Measurements from ENCODE around the gene DNASE1L2.

DNASE1L2 gene

DNA sequence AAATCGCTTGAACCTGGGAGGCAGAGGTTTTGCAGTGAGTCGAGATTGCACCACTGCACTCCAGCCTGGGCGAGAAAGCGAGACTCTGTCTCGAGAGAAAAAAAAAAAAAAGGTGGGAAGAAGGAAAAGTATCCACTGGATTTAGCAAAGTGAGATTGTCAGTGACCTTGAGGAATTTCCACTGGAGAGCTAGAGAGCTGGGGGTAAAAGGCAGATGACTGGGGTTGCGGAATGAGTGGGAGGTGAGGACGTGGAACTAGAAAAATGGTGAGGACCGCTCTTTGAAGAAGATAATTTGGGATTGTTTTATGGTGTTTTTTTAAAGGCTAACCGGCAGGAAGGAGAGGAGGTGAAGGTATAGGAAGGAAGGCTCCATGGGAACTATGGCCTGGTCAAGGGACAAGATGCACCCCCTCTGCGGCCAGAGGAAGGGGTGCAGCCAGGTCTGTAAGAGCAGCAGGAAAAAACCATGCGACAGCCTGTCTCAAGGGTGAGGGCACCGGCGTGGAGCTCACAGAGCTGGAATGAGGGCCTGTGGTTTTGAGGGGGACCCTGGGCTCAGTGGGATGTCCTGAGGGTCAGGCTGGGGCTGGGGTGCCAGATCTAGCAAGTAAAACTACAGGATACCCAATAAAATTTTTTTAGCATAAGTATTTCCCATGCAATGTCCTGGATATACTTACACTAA, 31.7 kb upstream of the DNASE1L2 start:
- DNase-seq (ENCODE audit: low read depth): no peak

- DNase-seq (ENCODE audit: low read depth): peak; percentile 88
Measured at GRCh38 chr16:2205104-2205966, 30.9 kb upstream of the DNASE1L2 start, which contains the start of gene MLST8. MLST8 (plus strand) TSS chr16:2205454; CDS start chr16:2206086, 632 bp downstream.

DNA sequence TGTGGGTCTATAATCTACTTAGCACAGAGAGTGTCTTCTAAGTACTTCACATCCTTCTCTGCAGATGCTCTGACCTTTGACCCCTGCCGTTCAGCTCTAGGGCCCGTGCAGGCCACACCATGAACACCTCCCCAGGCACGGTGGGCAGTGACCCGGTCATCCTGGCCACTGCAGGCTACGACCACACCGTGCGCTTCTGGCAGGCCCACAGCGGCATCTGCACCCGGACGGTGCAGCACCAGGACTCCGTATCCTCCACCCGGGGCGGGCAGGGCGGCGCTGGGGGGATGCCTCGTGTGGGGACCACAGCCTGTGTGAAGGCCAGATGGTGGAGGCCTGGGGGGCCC, 30.3 kb upstream of the DNASE1L2 start:
- DNase-seq (ENCODE audit: low read depth): no peak

DNA sequence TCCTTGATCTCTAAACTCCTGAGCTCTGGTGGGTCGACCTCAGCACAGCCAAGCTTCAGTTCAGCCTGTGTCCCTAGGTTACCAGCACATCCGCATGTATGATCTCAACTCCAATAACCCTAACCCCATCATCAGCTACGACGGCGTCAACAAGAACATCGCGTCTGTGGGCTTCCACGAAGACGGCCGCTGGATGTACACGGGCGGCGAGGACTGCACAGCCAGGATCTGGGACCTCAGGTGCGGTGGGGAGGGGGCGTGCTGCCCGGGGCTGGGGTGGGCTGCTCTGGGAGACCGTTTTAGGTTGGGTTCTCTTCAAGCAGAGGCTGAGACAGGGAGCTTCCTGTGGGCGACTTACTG, 29.8 kb upstream of the DNASE1L2 start:
- DNase-seq (ENCODE audit: low read depth): no peak

- DNase-seq (ENCODE audit: low read depth): no peak
Measured at GRCh38 chr16:2206780-2207433, 29.3 kb upstream of the DNASE1L2 start.

DNA sequence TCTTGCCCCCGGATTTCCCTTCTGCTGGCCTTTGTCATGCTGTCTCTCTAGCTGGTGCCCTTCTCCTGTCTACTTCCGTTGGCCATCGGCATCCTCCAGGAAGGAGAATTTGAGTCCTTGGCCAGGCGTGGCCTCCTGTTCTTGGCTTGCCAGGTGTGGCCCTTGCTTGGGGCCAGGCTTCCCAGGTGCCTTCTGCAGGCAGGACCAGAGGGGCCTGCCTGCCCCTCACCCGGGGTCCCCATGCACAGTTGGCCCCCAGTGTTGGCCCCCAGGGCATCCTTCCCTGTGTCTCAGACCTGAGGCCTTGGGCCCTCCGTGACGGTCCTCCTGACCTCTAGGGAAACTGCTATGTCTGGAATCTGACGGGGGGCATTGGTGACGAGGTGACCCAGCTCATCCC, 28.4 kb upstream of the DNASE1L2 start:
- DNase-seq (ENCODE audit: low read depth): no peak

DNA sequence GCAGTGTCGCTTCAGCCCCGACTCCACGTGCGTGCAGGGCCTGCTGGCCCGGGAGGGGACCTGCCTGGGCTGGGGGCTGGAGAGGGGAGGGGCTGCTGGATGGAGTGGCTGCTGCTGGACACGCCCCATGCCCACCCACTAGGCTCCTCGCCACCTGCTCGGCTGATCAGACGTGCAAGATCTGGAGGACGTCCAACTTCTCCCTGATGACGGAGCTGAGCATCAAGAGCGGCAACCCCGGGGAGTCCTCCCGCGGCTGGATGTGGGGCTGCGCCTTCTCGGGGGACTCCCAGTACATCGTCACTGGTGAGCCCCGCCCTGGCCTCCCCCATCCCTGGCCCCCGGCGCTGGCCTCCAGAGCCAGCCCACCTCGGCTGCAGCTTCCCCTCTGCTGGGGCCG, 27.9 kb upstream of the DNASE1L2 start:
- DNase-seq (ENCODE audit: low read depth): no peak

DNA sequence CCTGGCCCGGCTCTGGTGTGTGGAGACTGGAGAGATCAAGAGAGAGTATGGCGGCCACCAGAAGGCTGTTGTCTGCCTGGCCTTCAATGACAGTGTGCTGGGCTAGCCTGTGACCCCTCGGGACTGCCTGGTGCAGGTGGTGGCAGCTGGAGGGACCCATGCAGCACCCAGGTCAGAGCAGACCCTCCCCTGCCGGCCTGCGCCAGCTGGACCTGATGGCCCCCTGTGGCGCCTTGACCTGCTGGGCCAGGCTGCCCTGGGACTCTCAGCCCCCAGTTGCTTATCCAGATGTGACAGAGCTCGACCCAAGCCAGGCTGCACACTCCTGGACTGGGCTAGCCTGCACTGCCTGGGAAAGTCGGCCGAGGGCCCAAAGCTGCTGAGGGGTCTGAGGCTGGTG, 27.5 kb upstream of the DNASE1L2 start:
- DNase-seq (ENCODE audit: low read depth): no peak

GRCh38 chr16:2209258-2210008, 26.8 kb upstream of the DNASE1L2 start:
- DNase-seq (ENCODE audit: low read depth): no peak

DNA sequence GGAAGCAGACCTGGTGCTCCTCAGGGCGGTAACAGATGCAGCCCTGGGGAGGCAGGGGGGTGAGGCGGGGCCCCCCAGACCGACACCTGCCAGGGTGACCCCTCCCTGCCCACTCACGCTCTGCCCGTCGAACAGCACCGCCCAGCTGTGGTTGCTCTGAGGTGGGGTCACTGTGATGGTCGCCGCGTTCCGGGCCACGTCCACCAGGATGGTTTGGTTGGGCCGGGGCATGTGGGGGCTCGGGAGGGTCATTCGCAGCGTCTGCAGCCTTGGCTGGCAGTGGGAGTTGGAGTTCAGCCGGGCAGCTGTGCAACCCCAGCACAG, 26.3 kb upstream of the DNASE1L2 start:
- no peak for DNase-seq (ENCODE audit: low read depth)

DNA sequence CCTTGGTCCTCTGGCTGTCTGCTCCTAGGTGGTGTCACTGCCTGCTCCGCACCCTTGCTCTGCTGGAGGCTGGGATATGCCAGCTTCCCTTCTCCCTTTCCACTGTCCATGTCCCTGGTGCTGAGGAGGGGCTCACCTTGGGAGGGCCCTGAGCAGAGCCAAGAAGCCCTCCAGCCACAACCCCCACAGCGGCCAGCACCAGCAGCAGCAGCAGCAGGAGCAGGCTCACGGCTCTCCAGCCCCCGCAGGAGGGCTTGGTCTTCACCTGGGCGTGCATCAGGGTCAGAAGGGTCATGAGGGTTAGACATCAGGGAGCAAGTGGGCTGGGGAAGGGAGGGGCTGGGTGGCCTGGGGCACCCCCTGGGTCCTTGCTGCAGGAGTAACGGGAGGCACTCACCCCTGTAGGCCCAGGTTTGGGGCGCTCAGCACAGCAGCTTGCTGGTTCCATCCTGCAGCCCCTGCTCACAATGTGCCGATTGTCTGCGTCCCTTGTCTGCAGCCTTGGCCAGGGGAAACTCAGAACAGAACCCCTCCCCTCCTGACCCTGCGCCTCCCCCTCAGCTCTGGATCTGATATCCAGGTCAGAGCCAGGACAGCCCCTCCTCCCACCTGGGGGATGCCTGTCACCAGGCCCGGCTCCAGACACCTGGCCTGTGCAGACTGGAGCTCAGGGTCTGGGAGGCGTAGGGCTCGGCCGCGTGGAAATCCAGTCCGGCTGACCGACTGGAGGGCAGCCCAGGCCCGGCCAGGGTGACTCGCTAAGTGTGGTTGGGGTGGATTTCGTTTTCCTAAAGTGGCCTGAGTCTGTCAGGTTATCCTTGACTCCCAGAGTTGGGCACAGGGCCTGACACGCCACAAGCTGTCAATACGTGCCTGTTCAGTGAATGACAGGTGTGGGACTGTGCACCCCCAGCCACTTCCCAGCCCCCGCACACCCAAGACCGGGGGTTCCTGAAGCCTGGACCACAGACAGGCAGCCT, 25.6 kb upstream of the DNASE1L2 start, which contains the start of gene BRICD5:
TSS of gene BRICD5 (minus strand) at position 478 of the 980 bp plus-strand sequence. CDS start at position 448, 30 bp downstream.
- DNase-seq (ENCODE audit: low read depth): no peak

GRCh38 chr16:2211923-2212347, 24.3 kb upstream of the DNASE1L2 start:
- DNase-seq (ENCODE audit: low read depth): no peak

GRCh38 chr16:2212362-2213324, 23.6 kb upstream of the DNASE1L2 start:
- DNase-seq (ENCODE audit: low read depth): no peak

DNA sequence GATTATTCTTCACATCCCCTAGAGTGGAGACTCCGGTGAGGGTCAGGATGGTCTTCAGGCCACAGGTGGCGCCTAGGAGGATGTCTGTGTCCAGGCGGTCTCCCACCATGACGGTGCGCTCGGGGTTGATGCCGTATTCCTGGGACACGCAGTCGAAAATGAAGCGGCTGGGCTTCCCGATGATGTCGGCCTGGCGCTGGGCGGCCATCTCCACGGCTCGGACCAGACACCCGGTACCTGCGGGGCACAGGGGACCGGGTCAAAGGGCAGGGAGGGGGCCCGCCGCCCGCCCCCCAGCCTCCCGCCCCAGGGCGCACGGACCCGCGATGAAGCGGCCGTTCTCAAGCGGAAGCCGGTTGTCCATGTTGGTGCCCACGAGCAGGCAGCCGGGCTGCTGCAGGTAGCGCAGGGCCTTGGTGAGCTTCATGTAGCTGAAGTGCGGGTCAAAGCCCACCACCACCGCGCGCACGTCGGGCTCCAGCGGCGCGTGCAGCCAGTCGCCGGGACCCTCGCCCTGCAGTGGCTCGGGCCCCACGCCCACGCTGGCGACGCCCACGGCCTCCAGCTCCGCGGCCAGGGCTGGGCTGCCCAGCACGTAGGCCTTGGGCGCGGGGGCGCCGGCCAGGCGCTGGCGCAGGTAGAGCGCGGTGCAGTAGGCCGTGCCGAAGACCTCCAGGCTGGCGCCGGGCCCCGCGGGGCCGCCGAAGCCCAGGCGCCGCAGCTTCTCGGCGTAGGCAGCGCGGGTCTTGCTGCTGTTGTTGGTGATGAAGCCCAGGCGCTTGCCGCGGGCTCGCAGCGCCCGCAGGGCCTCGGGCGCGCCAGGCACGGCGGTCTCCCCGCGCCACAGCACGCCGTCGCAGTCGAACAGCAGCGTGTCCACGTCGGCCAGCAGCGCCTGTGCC, 22.2 kb upstream of the DNASE1L2 start:
- no peak for DNase-seq (ENCODE audit: low read depth)

DNA sequence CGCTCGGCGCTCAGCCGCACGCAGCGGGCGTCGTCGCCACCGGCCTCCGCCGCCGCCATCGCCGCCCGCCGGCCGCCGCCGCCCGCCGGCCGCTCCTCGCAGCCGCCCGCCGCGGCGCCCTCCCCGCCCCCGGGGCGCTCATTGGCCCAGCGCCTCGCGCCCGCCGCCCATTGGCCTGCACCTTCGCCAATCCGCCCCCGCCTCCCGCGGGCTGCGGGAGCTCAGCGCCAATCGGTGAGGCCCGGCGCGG, 21.6 kb upstream of the DNASE1L2 start, which contains the start of gene PGP:
TSS of gene PGP (minus strand) at position 122 of the 250 bp plus-strand sequence. CDS start at position 59, 63 bp downstream.
- DNase-seq (ENCODE audit: low read depth): peak; percentile 99

GRCh38 chr16:2216330-2216729, 19.9 kb upstream of the DNASE1L2 start:
- no peak for DNase-seq (ENCODE audit: low read depth)

DNA sequence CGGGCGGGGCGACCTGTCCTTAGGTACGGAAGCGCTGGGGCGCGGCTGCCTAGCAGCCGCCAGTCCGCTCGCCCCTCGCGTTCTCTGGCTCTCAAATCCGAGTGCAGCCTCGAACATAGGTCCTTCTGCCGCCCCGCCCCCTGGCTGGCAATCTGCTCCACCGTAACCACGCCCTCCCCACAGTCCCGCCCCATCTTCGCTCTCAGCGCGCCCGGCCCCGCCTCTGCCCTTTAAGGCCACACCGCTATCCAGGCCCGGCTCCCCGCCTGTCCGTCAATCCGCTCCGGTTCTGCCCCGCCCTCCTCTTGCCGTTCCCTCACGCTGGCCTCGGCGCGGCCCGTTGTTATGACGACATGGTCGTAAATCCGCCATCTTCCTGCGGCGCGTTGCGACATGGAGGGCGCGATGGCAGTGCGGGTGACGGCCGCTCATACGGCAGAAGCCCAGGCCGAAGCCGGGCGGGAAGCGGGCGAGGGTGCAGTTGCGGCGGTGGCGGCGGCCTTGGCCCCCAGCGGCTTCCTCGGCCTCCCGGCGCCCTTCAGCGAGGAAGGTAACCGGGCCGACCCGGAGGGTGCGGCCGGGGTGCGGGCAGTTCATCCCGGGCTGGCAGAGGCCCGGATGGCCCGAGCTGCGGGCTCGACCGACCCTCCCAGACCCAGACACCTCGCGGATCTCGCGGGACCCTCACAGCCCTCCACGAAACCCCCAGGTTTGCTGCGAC, 12.9 kb upstream of the DNASE1L2 start, which contains the start of gene E4F1:
TSS of gene E4F1 (plus strand) at position 371 of the 721 bp plus-strand sequence. CDS start at position 394, 23 bp downstream.
- DNase-seq (ENCODE audit: low read depth): peak; percentile 98

- DNase-seq (ENCODE audit: low read depth): no peak
Measured at GRCh38 chr16:2223942-2224486, 12.2 kb upstream of the DNASE1L2 start.
